HepG2 (cell line): Measurements from ENCODE around the gene SATB2. TPM values are rescaled to one million over a fixed set of nuclear protein-coding genes. Genes with fewer than 3 reads are reported as not detected.

Experiments used
- ARID3A ChIP-seq: IDR thresholded peaks from 2 replicates; pipeline ENCODE4 v1.6.1; 2012; ENCODE audit warnings: low read depth, low read length, improper control_type of control experiment
- FLYWCH1 ChIP-seq: sonication (generic); formaldehyde crosslinking; IDR thresholded peaks from 2 replicates; pipeline ENCODE4 v1.8.1; 2023; ENCODE audit warnings: mild to moderate bottlenecking, missing genetic modification reagents
- FUBP1 ChIP-seq: sonication (generic); formaldehyde crosslinking; IDR thresholded peaks from 2 replicates; pipeline ENCODE4 v1.5.1; 2020; ENCODE audit warnings: missing genetic modification reagents, mild to moderate bottlenecking, borderline replicate concordance
- HNF1B ChIP-seq: sonication (generic); formaldehyde crosslinking; IDR thresholded peaks from 2 replicates; pipeline ENCODE4 v1.5.1; 2020; ENCODE audit warnings: mild to moderate bottlenecking, moderate library complexity, missing genetic modification reagents
- NFATC3 ChIP-seq: sonication (generic); formaldehyde crosslinking; IDR thresholded peaks from 2 replicates; pipeline ENCODE4 v1.5.1; 2020; ENCODE audit warnings: mild to moderate bottlenecking, missing genetic modification reagents
- PBX3 ChIP-seq: sonication (generic); formaldehyde crosslinking; IDR thresholded peaks from 2 replicates; pipeline ENCODE4 v1.8.1; 2023; ENCODE audit warnings: missing genetic modification reagents, inconsistent platforms, borderline replicate concordance
- SETDB1 ChIP-seq: sonication (generic); formaldehyde crosslinking; IDR thresholded peaks from 2 replicates; pipeline ENCODE4 v1.5.1; 2020; ENCODE audit warnings: missing genetic modification reagents, mild to moderate bottlenecking, borderline replicate concordance
- SKIL ChIP-seq: sonication (generic); formaldehyde crosslinking; IDR thresholded peaks from 2 replicates; pipeline ENCODE4 v1.8.0; 2022; ENCODE audit warnings: missing genetic modification reagents, mild to moderate bottlenecking, moderate library complexity, borderline replicate concordance
- TERF1 ChIP-seq: sonication (generic); formaldehyde crosslinking; IDR thresholded peaks from 2 replicates; pipeline ENCODE4 v1.8.0; 2022; ENCODE audit warnings: mild to moderate bottlenecking, missing genetic modification reagents, moderate library complexity
- TRIM22 ChIP-seq: fragments of 450-650 bp; IDR thresholded peaks from 2 replicates; pipeline ENCODE4 v1.6.1; 2017
- ZNF225 ChIP-seq: sonication (generic); formaldehyde crosslinking; IDR thresholded peaks from 2 replicates; pipeline ENCODE4 v1.4.0; 2020; ENCODE audit warnings: mild to moderate bottlenecking, missing genetic modification reagents
- ZNF264 ChIP-seq: sonication (generic); formaldehyde crosslinking; IDR thresholded peaks from 2 replicates; pipeline ENCODE4 v1.4.0; 2020; ENCODE audit warnings: missing genetic modification reagents
- polyA plus RNA-seq, 8 experiments: library from polyadenylated mRNA; depleted of rRNA in 3 of 8; stranded (reverse) in 7 of 8; unstranded in 1 of 8; fragments of >200 nt; fragmentation: Illumina TruSeq in 4 of 8; extraction: Trizol in 4 of 8; gene quantifications; 2 replicates each; pipeline versions ENCODE4 v1.2.1 to v1.2.3, GENCODE V29; 2011 to 2016; ENCODE audit warnings: low read depth in 4 of 8, missing spikeins in 1 of 8, mixed read lengths in 1 of 8; ENCODE audit not compliant: insufficient read depth in 1 of 8
- total RNA-seq, 5 experiments: library from RNA; depleted of rRNA; stranded (reverse); fragments of >200 nt; fragmentation: Illumina TruSeq; extraction: Trizol; gene quantifications; 2 replicates each; pipeline ENCODE4 v1.2.3, GENCODE V29; 2016; ENCODE audit warnings: low read depth in 1 of 5

Gene SATB2
- total and polyA plus RNA-seq, 2 of the 13 experiments (the other 11 are each of a cell fraction or from before 2014, with no cell fraction given): 2.5 to 5.5 TPM

- TF ChIP-seq TERF1 (CRISPR knock-in tag): no peak
- TF ChIP-seq SETDB1 (CRISPR knock-in tag): no peak
- no peak for TF ChIP-seq FLYWCH1 (CRISPR knock-in tag)
- TF ChIP-seq SKIL: no peak
- 0 out of 2 replicates have a peak, but pooled peaks have one; percentile 81 for TF ChIP-seq NFATC3 (CRISPR knock-in tag)
- TF ChIP-seq TRIM22: no peak
- TF ChIP-seq PBX3 (CRISPR knock-in tag): no peak
- no peak for TF ChIP-seq HNF1B (CRISPR knock-in tag)
- 0 out of 2 replicates have a peak, but pooled peaks have one; percentile 30 for TF ChIP-seq ZNF264 (CRISPR knock-in tag)
- no peak for TF ChIP-seq ZNF225
- TF ChIP-seq ARID3A: no peak
- no peak for TF ChIP-seq FUBP1 (CRISPR knock-in tag)
Measured at GRCh38 chr2:199462956-199463692, 5.4 kb upstream of the SATB2 start (continued).
